Stimulated activated CD4-positive, alpha-beta T cell treated with anti-CD3 and anti-CD28 coated beads, Interleukin-2, amount 100 ng/mL, for 4 hours (primary cell): Measurements from ENCODE around the gene RC3H2.

ENCODE experiments used
- DNase-seq: peaks from one replicate; pipeline ENCODE4 v3.0.0-alpha.2; 2020; ENCODE audit warnings: low read depth

RC3H2 gene, protein sequence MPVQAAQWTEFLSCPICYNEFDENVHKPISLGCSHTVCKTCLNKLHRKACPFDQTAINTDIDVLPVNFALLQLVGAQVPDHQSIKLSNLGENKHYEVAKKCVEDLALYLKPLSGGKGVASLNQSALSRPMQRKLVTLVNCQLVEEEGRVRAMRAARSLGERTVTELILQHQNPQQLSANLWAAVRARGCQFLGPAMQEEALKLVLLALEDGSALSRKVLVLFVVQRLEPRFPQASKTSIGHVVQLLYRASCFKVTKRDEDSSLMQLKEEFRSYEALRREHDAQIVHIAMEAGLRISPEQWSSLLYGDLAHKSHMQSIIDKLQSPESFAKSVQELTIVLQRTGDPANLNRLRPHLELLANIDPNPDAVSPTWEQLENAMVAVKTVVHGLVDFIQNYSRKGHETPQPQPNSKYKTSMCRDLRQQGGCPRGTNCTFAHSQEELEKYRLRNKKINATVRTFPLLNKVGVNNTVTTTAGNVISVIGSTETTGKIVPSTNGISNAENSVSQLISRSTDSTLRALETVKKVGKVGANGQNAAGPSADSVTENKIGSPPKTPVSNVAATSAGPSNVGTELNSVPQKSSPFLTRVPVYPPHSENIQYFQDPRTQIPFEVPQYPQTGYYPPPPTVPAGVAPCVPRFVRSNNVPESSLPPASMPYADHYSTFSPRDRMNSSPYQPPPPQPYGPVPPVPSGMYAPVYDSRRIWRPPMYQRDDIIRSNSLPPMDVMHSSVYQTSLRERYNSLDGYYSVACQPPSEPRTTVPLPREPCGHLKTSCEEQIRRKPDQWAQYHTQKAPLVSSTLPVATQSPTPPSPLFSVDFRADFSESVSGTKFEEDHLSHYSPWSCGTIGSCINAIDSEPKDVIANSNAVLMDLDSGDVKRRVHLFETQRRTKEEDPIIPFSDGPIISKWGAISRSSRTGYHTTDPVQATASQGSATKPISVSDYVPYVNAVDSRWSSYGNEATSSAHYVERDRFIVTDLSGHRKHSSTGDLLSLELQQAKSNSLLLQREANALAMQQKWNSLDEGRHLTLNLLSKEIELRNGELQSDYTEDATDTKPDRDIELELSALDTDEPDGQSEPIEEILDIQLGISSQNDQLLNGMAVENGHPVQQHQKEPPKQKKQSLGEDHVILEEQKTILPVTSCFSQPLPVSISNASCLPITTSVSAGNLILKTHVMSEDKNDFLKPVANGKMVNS

DNA sequence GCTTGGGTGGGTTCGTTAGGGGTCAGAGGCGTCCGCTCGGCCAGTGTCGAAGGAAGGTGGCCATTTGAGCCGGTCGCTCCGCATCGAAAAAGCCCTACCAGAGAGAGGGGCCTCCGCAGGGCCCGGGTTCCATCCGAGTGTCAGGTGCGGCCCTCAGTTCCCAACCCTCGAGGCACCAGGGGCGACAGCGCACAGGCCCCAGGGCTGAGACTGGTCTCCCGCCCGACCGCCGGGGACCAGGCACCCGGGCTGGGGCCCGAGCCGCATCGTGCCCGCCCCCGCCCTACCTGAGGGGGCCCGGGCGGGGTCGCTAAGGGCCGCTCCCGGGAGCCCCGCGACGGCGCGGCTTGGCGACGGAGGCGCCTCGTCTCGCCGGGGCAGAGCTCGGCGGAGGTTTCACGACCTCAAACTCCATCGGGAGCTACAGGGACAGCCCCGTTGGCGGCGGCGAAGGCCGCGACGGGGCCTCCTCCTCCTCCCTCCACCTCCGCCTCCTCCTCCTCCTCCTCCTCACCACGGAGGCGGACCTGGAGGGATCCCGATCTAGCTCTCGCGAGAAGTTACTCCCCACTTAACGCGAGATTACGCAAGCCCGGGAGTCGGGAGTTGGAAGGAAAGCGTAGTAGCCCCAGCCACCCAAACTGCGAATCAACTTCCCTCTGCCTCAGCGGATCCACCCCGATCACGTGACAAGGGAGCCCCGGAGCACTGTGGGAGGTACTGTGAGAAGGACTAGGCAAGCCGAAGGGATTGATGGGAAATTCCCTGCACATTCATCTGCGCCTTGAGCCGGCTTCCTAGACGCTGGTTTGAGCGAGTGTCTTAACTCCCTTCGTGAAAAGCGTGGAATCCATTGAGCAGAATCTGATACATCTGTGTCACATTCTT is at the start of gene RC3H2:
RC3H2 (minus strand) TSS at position 537 of the 888 bp plus-strand sequence. CDS start 7,850 bp downstream, outside the sequence.
- DNase-seq: peak; percentile 97

DNA sequence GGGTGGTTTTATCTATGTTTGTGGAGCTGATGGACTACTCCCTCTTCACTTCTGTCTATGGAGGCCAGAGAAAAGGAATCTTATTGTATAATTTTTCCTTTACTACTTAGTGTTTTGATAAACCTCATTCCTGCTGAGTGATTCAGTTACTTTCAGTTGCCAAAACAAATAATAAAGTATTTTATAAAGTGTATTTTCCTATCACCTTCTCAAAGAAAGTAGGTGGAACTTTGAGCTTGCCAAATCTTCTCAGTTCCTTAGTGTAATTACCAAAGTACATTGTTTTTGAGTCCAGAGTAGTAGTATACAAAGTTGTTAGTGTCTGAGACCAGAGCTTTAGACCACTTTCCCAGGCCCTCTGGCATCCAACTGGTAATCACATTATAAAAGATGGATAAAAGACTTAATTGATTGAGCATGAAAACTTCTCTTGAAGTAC is 49.1 kb upstream of the RC3H2 start:
- DNase-seq: no peak

DNA sequence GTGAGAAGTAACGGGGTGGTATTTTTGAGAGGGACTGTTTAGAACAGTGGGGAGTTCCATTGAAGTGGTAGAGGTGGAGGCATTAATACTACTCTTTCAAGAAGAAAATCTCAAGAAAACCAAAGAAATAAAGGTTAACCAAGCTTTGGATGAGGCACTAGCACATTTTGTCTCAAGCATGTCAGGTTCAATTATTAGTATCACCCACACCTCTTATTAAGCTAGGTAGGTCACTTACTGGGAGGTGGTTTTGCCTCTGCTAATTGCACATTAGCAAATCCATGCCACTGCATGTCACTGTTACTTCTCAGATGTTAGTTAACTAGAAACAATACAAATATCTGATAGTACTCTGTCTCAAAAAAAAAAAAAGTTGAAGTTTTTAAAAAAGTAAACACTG is 45.9 kb upstream of the RC3H2 start:
- no peak for DNase-seq

DNA sequence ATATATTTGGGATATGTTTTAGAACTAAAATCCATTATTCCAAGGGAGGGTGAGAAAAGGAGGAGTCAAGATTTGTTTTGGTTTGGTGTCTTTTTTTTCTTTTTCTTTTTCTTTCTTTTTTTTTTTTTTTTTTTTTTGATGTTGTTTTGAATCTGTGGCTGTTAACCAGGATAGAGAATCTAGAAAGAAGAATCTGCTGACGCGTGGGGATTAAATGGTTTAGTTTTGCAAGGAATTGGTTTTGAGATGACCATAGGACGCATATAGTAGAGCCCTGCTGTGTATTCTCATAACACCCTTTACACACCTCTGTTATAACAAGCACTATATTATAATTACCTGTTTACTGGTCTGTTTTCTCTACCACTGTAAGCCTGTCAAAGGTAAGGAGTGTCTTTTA is 45.1 kb upstream of the RC3H2 start:
- DNase-seq: no peak

DNA sequence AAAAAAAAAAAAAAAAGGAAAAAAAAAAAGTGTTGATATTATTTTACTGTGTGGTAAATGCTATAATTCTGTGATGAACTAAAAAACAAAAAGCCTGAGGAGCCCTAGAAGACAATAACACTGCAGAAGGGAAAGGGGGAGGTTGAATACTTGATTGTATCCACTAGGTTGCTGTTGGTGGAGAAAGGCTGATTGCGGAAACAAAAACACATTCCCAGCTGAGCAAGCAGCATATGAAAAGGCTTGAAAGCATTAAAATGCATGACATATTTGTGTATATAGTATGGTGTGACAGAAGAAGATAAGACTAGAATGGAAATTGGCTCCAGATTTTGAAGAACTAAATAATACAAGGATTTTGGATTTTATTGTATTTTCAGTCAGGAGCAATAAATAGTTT is 44.5 kb upstream of the RC3H2 start:
- no peak for DNase-seq

DNA sequence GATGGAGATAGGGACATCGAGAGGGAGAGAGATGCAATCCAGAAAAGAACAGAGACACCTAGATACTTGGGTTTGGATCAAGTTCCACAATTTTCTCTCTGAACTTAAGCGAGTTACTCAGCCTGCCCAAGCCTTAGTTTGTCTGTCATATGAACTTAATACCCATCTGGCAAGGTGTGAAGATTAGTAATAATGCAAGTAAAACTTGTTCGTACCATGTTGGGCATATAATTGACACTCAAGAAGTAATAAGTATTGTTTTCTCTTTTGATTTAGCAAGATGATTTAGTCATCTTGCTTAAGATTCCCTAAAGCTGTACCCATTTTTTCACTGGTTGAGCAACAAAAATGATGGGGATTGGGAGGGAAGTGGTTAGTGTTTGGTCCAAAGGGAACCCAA is 43.2 kb upstream of the RC3H2 start:
- DNase-seq: no peak

DNA sequence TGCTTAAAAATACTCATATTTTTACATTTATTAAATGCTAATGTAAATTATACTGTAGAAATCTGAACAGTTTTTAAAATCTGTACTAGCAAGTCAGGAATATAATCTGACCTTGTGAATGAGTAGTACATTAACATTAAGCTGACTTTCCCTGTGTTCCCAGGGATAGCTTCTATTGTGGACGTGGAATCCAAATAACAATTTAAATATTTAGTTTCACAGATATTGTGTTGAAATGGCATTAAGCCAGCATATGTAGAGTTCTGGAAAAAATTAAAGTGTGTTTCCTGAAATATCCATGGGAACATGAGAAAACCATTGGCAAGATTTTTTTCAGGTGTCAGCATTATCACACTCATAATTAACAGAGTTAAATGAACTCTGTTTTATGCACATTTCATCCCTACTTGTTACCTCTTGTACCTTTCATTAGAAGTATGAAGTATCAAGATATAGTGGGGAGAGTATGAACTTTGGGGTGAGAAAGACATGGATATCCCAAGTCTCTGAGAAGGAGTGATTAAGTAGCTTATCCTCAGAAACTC is 41.4 kb upstream of the RC3H2 start:
- DNase-seq: no peak

DNA sequence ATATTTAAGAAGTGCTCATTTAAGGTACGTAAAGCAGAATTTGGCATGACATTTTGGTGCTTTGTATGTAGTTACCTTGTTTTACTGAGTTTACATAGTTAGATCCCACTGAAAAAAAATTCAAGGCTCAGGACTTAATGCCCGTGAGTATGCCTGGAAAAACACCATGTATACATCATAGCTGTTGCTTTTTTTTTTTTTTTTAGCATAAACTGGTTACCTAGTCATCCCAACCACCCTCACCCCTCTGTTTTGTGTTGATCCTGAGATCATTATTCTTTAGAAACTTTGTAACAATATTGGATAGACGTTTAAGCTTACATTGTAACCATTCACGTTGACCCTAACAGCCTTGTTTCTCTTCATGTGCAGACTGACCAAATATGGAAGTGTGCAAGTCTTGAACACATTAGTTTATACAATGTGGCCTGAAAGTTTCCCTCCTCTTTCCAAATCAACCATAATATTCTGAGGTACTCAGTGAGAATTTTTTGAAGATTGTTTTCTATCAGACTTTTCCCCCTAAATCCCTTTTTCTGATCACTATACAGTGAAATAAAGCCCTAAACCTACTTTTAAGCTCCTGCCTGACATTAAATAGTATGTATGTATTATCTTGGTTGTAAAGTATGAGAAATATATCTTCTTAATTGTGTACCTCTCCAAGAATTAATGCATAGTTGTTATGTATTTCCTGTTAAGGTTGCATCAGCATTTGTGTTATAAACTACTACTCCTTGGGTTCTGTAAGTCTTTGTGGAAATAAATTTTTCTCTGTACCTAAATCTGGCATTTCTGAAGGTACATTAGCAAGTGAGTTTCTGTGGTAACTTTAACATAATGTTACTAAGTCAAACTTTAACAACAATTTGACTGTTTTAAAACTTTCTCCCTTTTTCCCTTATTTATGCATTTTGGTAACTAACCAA is 40.1 kb upstream of the RC3H2 start:
- no peak for DNase-seq

DNA sequence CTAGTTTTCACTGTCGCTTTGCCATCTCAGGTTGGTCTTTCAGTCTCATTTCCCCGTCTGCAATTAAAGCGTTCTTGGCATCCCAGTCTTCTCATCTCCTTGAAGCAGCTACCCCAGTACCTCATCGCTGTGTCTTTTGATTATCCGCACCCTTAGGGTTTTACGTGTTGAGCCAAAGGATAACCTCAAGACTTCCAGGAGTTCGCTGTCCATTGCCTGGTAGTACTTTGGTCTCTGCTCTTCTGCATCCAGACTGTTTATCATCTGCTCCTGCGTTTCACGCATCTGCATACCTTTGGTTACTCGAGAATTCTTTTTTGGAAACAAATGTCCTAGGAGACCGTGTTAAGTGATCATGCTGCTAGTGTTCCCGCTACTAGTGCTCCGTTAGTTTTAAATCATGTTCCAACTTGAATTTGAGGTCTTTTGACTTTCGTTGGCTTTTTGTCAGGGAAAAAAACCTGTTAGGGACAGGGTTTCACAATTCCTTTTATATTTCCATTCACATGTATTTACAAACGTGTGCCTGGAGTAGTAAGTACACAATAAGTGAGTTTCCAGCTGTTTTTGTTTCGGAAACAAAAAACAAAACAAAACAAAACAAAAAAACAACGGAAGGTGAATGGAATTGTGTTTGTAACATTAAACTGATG is 36.5 kb upstream of the RC3H2 start:
- DNase-seq: no peak

DNA sequence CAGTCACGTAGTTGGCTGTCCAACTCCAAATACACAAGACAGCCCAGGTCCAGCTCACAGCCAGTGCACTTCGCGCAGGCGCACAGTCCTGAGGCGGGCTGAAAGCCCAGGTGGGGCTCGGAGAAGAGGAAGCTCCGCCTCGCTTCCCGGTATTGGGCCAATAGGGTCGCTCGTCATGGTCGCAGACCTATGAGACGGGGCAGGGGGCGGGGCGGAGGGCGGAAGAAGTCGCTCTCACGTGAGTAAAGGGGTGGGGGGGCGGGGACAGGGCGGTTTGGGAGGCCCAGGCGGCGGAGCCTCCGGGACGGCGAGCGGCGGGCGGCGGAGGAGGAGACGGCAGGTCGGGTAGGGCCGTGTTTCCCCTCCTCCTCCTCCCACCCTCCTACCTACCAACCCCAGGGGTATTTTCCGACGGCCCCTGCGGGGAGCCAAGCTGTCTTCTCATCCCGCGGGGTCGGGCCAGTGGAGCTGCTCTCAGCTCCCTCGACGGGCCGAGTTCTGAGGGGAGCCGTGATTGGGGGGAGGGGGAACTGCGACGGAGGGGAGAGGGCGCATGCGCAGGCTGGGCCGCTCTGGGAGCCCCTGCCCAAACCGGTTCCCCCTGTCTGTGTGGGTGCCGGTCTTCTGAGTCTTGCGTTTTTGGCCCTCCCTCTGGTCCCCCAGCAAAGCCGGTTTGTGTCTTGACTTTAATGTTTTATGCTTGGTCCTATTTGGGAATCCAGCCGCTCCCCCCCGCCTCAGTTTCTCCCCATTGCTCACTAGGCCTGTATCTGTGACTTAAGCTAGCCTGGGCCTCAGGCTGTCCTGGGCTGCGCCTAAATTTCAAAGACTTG is 35.8 kb upstream of the RC3H2 start, which contains the start of gene RABGAP1:
RABGAP1 (plus strand) TSS at position 272 of the 833 bp plus-strand sequence. CDS start 16,040 bp downstream, outside the sequence.
- DNase-seq: peak; percentile 98

DNA sequence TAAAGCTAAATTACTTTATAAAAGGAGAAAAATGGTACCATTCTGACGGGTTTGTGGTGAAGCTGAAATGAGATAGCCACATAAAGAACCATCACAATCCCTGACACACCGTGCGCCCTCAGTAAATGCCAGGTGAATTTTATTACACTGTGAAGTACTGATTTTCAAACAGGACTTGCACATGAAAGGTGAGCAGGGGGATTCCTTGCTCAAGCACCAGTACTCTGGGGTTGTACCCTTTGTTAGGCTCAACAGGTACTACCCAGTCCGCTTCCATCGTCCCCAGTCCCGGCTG is 35.2 kb upstream of the RC3H2 start:
- DNase-seq: no peak

DNA sequence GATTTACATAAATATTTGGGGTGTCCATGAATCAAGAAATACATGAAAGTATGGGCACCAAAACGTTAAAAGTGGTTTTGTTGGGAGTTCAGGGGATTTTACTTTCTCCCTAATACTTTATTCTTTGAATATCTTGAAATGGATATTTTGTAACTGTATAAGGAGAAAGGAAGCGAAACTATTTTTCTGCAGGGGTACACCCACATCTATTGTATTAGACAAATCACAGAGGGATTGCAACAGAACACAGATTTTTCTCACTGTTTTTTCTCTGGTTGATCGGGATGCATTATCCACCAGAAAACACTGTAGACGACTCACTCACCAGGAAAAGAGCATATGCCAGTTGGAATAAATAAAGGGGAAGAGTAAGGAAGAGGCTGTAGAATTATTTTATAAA is 34.4 kb upstream of the RC3H2 start:
- DNase-seq: no peak

DNA sequence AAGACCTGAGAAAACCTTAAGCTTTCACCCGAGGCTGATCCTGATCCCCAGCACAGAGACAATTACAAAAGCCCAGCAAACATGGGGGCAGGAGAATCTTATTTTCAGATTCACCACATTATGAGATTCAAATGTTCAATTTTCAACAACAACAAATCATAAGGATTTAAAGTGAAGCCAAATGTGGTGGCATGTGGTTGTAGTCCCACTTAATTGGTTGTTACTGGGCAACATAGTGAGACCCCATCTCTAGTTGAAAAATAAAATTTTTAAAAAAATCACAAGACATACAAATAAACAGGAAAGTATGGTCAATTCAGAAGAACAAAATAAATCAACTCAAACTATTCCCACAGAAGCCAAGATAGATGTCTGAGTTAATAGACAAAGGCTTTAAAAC is 31.7 kb upstream of the RC3H2 start:
- DNase-seq: no peak

DNA sequence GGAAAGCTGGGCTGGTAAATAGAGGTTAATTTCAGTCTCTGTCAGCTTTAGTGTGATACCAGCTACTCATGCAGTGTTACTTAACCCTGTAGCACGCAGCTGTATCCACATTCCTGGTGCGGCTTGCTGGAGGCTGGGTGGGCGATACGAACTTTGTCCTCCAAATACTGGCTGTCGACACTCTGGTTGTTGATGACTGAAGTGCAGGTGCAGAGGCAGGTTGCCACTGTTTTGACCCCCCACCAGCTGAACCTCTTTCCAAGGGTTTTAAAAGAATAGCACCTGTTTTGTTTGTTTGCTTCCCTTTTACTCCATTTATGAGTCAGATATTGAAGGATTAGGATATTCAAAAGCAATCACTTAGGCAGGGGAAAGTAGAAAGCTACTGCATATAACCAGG is 31.3 kb upstream of the RC3H2 start:
- no peak for DNase-seq

DNA sequence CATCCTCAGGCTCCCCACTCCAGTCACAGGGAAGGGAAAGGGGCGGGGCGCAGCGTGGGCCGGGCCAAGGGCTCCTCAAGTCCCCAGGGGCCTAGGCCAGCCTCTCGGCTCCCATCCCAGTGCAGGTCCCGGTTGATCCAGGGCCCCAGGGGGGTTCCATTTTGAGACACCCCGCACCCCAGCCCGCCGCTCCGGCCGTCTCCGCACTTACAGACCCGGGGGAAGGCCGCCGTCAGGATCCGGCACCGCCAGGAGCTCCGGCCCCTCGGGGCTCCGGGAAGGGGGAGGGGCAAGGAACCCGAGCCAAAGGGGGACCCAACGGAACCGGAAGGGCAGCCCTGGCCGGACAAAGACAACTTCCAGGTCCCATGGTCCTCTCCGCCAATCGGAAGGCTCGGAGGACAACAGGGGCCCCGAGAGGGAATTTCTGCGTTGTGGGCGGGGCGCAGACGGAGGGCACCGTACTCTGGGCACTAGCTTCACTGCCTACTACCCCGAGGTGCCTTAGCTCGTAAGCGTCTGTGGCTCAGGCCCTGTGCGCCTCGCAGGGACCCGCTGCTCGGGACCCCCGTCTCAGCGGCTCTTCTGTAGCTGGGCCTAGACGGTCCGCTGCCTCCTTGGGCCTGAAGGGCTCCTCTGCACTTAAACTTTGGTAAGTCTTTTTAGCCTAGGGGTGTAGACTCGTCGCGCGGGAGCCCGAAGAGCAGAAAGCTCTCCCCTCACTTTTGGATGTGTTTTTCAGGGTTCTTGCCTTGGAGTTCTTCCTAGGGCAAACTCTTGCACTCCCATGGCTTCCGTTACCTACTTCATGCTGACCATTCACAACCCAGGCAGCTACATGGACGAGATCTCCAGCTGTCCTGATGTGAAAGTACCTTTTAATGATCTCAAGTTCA is 26.3 kb upstream of the RC3H2 start, which contains the start of gene ZBTB26:
ZBTB26 (minus strand) TSS at position 287 of the 896 bp plus-strand sequence. CDS start 11,578 bp downstream, outside the sequence.
- DNase-seq: peak; percentile 78

DNA sequence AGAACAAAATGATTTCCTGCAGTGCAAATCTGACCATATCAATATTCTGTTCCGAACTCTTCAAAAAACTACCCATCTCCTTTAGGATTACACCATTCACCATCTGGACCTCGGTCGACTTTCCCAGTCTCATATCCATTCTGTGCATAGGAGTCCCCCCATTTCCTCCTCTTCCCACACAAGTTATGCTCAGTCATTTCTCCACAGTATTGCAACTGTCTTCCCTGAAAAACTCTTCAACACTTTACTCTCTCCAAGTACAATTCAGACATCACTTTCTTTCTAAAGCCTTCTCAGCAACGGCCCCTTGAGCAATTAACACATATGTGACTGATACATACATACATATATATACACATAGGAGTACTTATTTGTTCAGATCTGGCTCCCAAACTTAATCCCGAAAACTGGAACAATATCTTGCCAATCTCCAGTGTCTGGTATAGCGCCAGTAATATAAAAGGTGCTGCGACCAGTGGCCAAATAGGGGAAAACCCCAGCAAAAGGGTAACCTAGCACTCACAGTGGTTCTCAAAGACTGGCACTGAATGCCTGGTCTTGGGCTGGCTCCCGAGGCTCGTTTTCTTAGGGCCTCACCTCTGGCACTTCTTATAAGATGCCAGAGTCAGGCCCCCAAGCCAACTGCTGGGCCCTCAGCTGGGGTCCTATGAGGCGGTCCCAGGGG is 25.5 kb upstream of the RC3H2 start:
- no peak for DNase-seq
